GM12874 (cell line): ENCODE measurements around the gene PLB1.

Experiments used
- CTCF ChIP-seq: IDR thresholded peaks from 2 replicates; pipeline ENCODE4 v1.5.1; 2011; ENCODE audit warnings: low read depth, mild to moderate bottlenecking, control low read depth, low read length, moderate library complexity; ENCODE audit not compliant: insufficient read depth

Gene PLB1

GRCh38 chr2:28528206-28528605 is 32.3 kb downstream of the PLB1 start:
- TF ChIP-seq CTCF, result no peak

- TF ChIP-seq CTCF, result no peak
Measured at GRCh38 chr2:28530782-28531181, 34.9 kb downstream of the PLB1 start.

- TF ChIP-seq CTCF, result no peak
Measured at GRCh38 chr2:28532399-28532798, 36.5 kb downstream of the PLB1 start.

GRCh38 chr2:28533044-28533680 is 37.3 kb downstream of the PLB1 start:
- no peak for TF ChIP-seq CTCF

GRCh38 chr2:28534817-28535216 is 39.0 kb downstream of the PLB1 start:
- no peak for TF ChIP-seq CTCF

GRCh38 chr2:28538134-28538533 is 42.3 kb downstream of the PLB1 start:
- no peak for TF ChIP-seq CTCF

- no peak for TF ChIP-seq CTCF
Measured at GRCh38 chr2:28538652-28539051, 42.8 kb downstream of the PLB1 start.

- no peak for TF ChIP-seq CTCF
Measured at GRCh38 chr2:28539118-28539541, 43.3 kb downstream of the PLB1 start.
